K562 (cell line): ENCODE measurements around the gene CDK4. TPM values are rescaled to one million over a fixed set of nuclear protein-coding genes. Genes with fewer than 3 reads are reported as not detected.
A peak's percentile ranks its signal among the peaks of the same experiment; 100 is the strongest.

ENCODE experiments used
- ATAC-seq: fragments of 200-7000 bp; cut with Tn5 transposase; 3 replicates; pipeline ENCODE4 v1.9.1; 2020; ENCODE audit warnings: moderate library complexity
- BruUV-seq: library from RNA; stranded (reverse); fragments of 400-500 nt; replicated peaks from 2 replicates; lab custom pipeline; 2021; lab: Mats Ljungman, UMichigan
- CTCF ChIA-PET: fragments of 300-600 bp; formaldehyde crosslinking; extraction: SDS; loops from one replicate; lab custom pipeline; 2021; ENCODE audit warnings: low intra/inter-chr PET ratio; lab: Yijun Ruan, JAX
- POLR2A ChIA-PET: fragments of 300-600, 350-650 bp; sonication (Branson Sonifier 250); formaldehyde crosslinking; extraction: SDS; loops from one replicate; lab custom pipeline; 2021; ENCODE audit warnings: antibody characterized with exemption, inconsistent platforms; lab: Yijun Ruan, JAX
- DNase-seq, 4 experiments: peaks; one replicate each; pipeline versions ENCODE4 v3.0.0 to v3.0.0-alpha.2; 2011 to 2018; ENCODE audit warnings: low spot score in 3 of 4, mixed read lengths in 3 of 4; ENCODE audit errors: extremely low read depth in 1 of 4
- FAIRE-seq: peaks from 2 replicates; lab custom pipeline; 2011; peaks lifted over from hg19 to GRCh38; lab: Jason Lieb, UNC
- H2AFZ ChIP-seq: 2 replicates; pipeline ENCODE4 v1.6.0; 2011; ENCODE audit warnings: low read depth, low read length, control low read depth, inconsistent platforms
- H3K27ac ChIP-seq: fragments of 200-600 bp; 3 replicates; pipeline ENCODE4 v1.8.0; 2011; ENCODE audit warnings: low read depth, mild to moderate bottlenecking, control low read depth, inconsistent platforms, low read length, moderate library complexity, mixed read lengths; ENCODE audit errors: extremely low read depth
- H3K27me3 ChIP-seq, 2 experiments: fragments of 300-600 bp in 1 of 2; 2 replicates in 1 of 2; 3 replicates in 1 of 2; pipeline versions ENCODE4 v1.6.0 to v1.8.0; 2011; ENCODE audit warnings: inconsistent platforms in 2 of 2, low read length in 2 of 2, mild to moderate bottlenecking in 1 of 2, mixed read lengths in 1 of 2, moderate library complexity in 1 of 2; ENCODE audit not compliant: control insufficient read depth in 2 of 2, insufficient read depth in 2 of 2
- H3K36me3 ChIP-seq: fragments of 300-600 bp; 3 replicates; pipeline ENCODE4 v1.8.0; 2011; ENCODE audit warnings: mild to moderate bottlenecking, low read length, inconsistent platforms; ENCODE audit not compliant: control insufficient read depth, insufficient read depth
- H3K4me1 ChIP-seq, 2 experiments: fragments of 200-600 bp in 1 of 2; replicated peaks in 1 of 2; 2 replicates in 1 of 2; 3 replicates in 1 of 2; pipeline versions ENCODE4 v1.5.1 to v1.8.0; 2011; ENCODE audit warnings: inconsistent platforms in 2 of 2, low read length in 2 of 2, mild to moderate bottlenecking in 1 of 2, mixed read lengths in 1 of 2, moderate library complexity in 1 of 2; ENCODE audit not compliant: control insufficient read depth in 2 of 2, insufficient read depth in 2 of 2
- H3K4me2 ChIP-seq: 2 replicates; pipeline ENCODE4 v1.6.1; 2011; ENCODE audit warnings: low read length, control low read depth, inconsistent platforms, mixed read lengths; ENCODE audit not compliant: insufficient read depth
- H3K4me3 ChIP-seq: fragments of 200-600 bp; sonication (generic), shearing (Covaris generic); 2 replicates; pipeline ENCODE4 v1.5.1; 2016; ENCODE audit warnings: control low read depth, inconsistent platforms
- H3K79me2 ChIP-seq: fragments of 200-600 bp; 3 replicates; pipeline ENCODE4 v1.8.0; 2011; ENCODE audit warnings: low read length, inconsistent platforms; ENCODE audit not compliant: control insufficient read depth, insufficient read depth
- H3K9ac ChIP-seq, 2 experiments: 2 replicates each; pipeline versions ENCODE4 v1.6.0 to v1.6.1; 2011; ENCODE audit warnings: low read depth in 2 of 2, low read length in 2 of 2, control low read depth in 1 of 2, inconsistent platforms in 1 of 2, mild to moderate bottlenecking in 1 of 2, mixed read lengths in 1 of 2; ENCODE audit not compliant: insufficient read depth in 1 of 2
- H3K9me1 ChIP-seq: one replicate; pipeline ENCODE4 v1.6.0; 2011; ENCODE audit warnings: inconsistent platforms, mild to moderate bottlenecking, low read length, moderate library complexity; ENCODE audit not compliant: control insufficient read depth, insufficient read depth
- H3K9me3 ChIP-seq: replicated peaks from 2 replicates; pipeline ENCODE4 v1.5.1; 2011; ENCODE audit warnings: low read depth, low read length, inconsistent platforms; ENCODE audit not compliant: control insufficient read depth, insufficient read depth
- H4K20me1 ChIP-seq: replicated peaks from 2 replicates; pipeline ENCODE4 v1.6.1; 2011; ENCODE audit warnings: low read length, inconsistent platforms, mixed read lengths; ENCODE audit not compliant: control insufficient read depth, insufficient read depth
- CTCF ChIP-seq, 3 experiments: IDR thresholded peaks in 2 of 3; conservative IDR thresholded peaks in 1 of 3; 2 replicates each; pipeline ENCODE4 v1.5.1; 2011 to 2012; ENCODE audit warnings: low read length in 3 of 3, mild to moderate bottlenecking in 3 of 3, control low read depth in 2 of 3, improper control_type of control experiment in 1 of 3, inconsistent platforms in 1 of 3, low read depth in 1 of 3, mixed read lengths in 1 of 3, moderate library complexity in 1 of 3; ENCODE audit not compliant: insufficient read depth in 2 of 3
- POLR2G ChIP-seq: fragments of 200-400 bp; formaldehyde crosslinking; IDR thresholded peaks from 2 replicates; pipeline ENCODE4 v1.6.1; 2017; ENCODE audit warnings: low read depth, mild to moderate bottlenecking, antibody characterized with exemption, low read length, moderate library complexity
- RAD21 ChIP-seq, 2 experiments: fragments of 250-450 bp in 1 of 2; fragments of 450-650 bp in 1 of 2; sonication (Bioruptor Pico) in 1 of 2; formaldehyde crosslinking in 1 of 2; IDR thresholded peaks in 1 of 2; conservative IDR thresholded peaks in 1 of 2; 2 replicates each; pipeline versions ENCODE4 v1.4.0 to v1.8.0; 2020 to 2022; ENCODE audit warnings: mild to moderate bottlenecking in 2 of 2, moderate library complexity in 1 of 2
- THRB ChIP-seq: fragments of 450-650 bp; formaldehyde crosslinking; conservative IDR thresholded peaks from 2 replicates; pipeline ENCODE4 v1.4.0; 2022; ENCODE audit warnings: mild to moderate bottlenecking, missing genetic modification characterization
- ZNF449 ChIP-seq: fragments of 250-450 bp; sonication (Bioruptor Pico); IDR thresholded peaks from 2 replicates; pipeline ENCODE4 v1.8.0; 2022; ENCODE audit warnings: moderate library complexity, mild to moderate bottlenecking, inconsistent platforms
- WGBS: fragments of 100-300 bp; shearing (Covaris generic); methylation state at CpG from one replicate; pipeline ENCODE4 v1.1.6; 2016; ENCODE audit warnings: low coverage, mixed read lengths; ENCODE audit not compliant: insufficient coverage; ENCODE audit errors: missing lambda C conversion rate; 5-methylcytosine and 5-hydroxymethylcytosine counted together
- in situ Hi-C: fragments of 300-500 bp; cut with MboI; formaldehyde crosslinking; loops from 4 replicates; pipeline ENCODE4 v1.15.0; 2018; ENCODE audit warnings: inconsistent platforms, mixed read lengths
- intact Hi-C: fragments of 100-400 bp; cut with micrococcal nuclease; formaldehyde crosslinking; loops from 2 replicates; pipeline ENCODE4 v1.14.2; 2022
- polyA plus RNA-seq, 8 experiments: library from polyadenylated mRNA; depleted of rRNA in 4 of 8; stranded (reverse) in 5 of 8; unstranded in 3 of 8; fragments of >200 nt; fragmentation: Nextera tagmentation in 2 of 8; fragmentation: Illumina TruSeq in 1 of 8; extraction: Ambion mirVana in 2 of 8; extraction: Trizol in 1 of 8; gene quantifications; 2 replicates each; pipeline versions ENCODE4 v1.2.1 to v1.2.3, GENCODE V29; 2011 to 2014; ENCODE audit warnings: inconsistent platforms in 1 of 8, missing spikeins in 1 of 8
- total RNA-seq, 7 experiments: library from RNA; depleted of rRNA in 6 of 7; stranded (reverse); fragments of >200 nt in 6 of 7; fragmentation: Illumina TruSeq in 2 of 7; extraction: Trizol in 2 of 7; gene quantifications; 2 replicates each; pipeline versions ENCODE4 v1.2.1 to v1.2.3, GENCODE V29; 2011 to 2021; ENCODE audit warnings: low replicate concordance in 1 of 7
- TF ChIP-seq, protein P1 (sequence below): sonication (generic); formaldehyde crosslinking; IDR thresholded peaks from 2 replicates; pipeline ENCODE4 v1.8.1; 2023; ENCODE audit warnings: missing genetic modification reagents, mild to moderate bottlenecking, borderline replicate concordance

CDK4 gene
- total and polyA plus RNA-seq, 9 of the 15 experiments (the other 6 are each of a cell fraction or from before 2014, with no cell fraction given) = 37.8 to 436 (median 238) TPM

GRCh38 chr12:57723630-57723962 is 28.5 kb downstream of the CDK4 start (continued):
- TF ChIP-seq, protein P1, sequence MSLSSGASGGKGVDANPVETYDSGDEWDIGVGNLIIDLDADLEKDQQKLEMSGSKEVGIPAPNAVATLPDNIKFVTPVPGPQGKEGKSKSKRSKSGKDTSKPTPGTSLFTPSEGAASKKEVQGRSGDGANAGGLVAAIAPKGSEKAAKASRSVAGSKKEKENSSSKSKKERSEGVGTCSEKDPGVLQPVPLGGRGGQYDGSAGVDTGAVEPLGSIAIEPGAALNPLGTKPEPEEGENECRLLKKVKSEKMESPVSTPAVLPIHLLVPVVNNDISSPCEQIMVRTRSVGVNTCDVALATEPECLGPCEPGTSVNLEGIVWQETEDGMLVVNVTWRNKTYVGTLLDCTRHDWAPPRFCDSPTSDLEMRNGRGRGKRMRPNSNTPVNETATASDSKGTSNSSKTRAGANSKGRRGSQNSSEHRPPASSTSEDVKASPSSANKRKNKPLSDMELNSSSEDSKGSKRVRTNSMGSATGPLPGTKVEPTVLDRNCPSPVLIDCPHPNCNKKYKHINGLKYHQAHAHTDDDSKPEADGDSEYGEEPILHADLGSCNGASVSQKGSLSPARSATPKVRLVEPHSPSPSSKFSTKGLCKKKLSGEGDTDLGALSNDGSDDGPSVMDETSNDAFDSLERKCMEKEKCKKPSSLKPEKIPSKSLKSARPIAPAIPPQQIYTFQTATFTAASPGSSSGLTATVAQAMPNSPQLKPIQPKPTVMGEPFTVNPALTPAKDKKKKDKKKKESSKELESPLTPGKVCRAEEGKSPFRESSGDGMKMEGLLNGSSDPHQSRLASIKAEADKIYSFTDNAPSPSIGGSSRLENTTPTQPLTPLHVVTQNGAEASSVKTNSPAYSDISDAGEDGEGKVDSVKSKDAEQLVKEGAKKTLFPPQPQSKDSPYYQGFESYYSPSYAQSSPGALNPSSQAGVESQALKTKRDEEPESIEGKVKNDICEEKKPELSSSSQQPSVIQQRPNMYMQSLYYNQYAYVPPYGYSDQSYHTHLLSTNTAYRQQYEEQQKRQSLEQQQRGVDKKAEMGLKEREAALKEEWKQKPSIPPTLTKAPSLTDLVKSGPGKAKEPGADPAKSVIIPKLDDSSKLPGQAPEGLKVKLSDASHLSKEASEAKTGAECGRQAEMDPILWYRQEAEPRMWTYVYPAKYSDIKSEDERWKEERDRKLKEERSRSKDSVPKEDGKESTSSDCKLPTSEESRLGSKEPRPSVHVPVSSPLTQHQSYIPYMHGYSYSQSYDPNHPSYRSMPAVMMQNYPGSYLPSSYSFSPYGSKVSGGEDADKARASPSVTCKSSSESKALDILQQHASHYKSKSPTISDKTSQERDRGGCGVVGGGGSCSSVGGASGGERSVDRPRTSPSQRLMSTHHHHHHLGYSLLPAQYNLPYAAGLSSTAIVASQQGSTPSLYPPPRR (CRISPR knock-in tag) = no peak

DNA sequence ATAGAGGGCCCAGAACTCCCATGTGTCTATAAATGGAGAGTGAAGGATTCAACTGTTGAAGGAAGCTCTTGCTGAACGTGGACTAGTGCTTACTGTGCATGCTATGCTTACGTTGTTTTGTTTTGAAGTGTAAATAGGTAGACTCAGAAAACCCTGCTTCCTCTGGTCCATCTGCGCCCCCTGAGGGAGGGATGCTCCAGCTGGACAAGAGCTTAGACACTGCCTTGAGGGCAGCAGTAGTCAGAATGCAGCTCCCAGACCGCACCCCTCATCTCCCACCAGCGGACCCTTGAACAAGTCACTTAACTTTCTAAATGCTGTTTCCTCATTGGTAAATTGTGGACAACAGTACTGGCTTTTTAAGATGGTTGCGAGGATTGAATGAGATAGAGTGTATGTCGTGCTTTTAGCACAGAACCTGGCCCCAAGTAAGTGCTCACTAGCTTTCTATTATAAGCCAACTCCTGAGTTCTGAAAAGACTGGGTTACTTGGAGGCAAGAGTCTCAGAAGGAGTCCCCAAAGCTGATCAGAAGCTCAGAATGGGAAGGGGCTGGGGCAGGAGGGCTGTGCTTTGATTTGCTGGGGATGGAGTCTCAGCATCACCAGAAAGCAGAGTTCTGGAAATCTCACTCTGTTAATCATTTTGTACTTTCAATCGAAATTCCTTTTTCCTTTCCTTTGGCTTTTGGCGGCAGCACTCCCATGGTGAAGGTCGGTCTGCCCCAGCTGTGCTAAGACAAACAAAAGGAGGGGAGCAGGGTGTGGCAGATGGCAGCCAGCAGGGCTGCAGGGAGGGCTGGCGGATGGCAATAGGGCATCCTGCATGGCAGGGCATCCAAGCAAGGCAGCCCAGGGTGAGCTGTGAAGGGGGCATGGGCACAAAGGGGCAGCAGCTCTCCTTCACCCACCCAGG is 29.1 kb downstream of the CDK4 start:
- Histone ChIP-seq H3K27ac (no peak overlapping the region), H3K4me3 (no peak overlapping the region), H3K4me2 (no peak overlapping the region), H3K4me1 (peaks cover 0 to 20% of the 10 kb centered on the region in 2 experiments; a peak in 2 of 5 replicates), H2AFZ (no peak overlapping the region), H3K9ac (peak overlapping the region in 1 of 2 experiments; percentile 75; a peak in 1 of 4 replicates), H3K27me3 (peaks cover 0 to 4% of the 10 kb centered on the region in 2 experiments; a peak in 1 of 5 replicates), H3K9me3 (no peaks in the 10 kb centered on the region; the same call in 1 of the 2 replicates), H3K9me1 (no peaks in the 10 kb centered on the region)
- no peak for DNase-seq
- POLR2A ChIA-PET = interaction anchor here (1.9 kb wide), 1 partner anchor 12 kb away, joined by 5 read pairs; no protein-coding TSS in a partner anchor
- CTCF ChIA-PET = interaction anchor here (1.0 kb wide), 1 partner anchor 140 kb away, joined by 4 read pairs; no protein-coding TSS in a partner anchor
- BruUV-seq = no TSS peak
- intact Hi-C loops = no loop called here
- peak; percentile 21; the same call in 1 of the 3 replicates for ATAC-seq
- no peak for FAIRE-seq
- WGBS = 38% methylated on average over 11 of the region's 11 CpGs
- TF ChIP-seq POLR2G (0 out of 2 replicates have a peak, but pooled peaks have one; percentile 37), THRB (no peak), ZNF449 (CRISPR knock-in tag) (no peak), RAD21 (CRISPR knock-in tag; conservative IDR thresholded peaks at IDR 0.05 in 1 of 2, IDR thresholded peaks at IDR 0.05 in 1 of 2) (0 out of 4 replicates have a peak, but pooled peaks of 1 of the 2 experiments have one; percentile 3), CTCF (IDR thresholded peaks at IDR 0.05 in 2 of 3, conservative IDR thresholded peaks at IDR 0.05 in 1 of 3; ENCODE audit: insufficient read depth in 2 of 3, low read depth in 1 of 3, low read length in 3 of 3) (0 out of 6 replicates have a peak, but pooled peaks of 1 of the 3 experiments have one; percentile 5)
- TF ChIP-seq, all 486 proteins: peak for 3
- Histone ChIP-seq H4K20me1 (no peaks in the 10 kb centered on the region), H3K79me2 (no peaks in the 10 kb centered on the region), H3K36me3 (peaks cover 29% of the 10 kb centered on the region; the same call in 2 of the 3 replicates)
- in situ Hi-C loops = no loop called here
